ENCODE measurements around the gene IRF6.

Gene IRF6

DNA sequence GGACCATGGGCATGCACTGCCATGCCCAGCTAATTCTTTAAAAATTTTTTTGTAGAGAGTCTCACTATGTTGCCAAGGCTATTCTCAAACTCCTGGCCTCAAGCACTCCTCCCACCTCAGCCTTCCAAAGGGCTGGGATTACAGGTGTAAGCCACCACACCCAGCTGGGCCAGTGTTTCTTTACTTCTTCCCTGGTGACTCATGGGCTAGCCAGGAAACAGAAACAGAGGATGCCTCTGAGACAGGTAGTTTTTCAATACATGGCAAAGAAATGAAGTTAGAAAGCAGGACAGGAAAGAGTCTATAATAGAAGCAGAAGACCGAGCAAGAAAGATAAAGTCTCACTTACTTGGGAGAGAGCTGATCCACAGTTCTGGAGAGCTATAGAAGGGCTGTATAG, 14.0 kb downstream of the IRF6 start:
- 45% methylated on average over 1 of the region's 1 CpG for WGBS (ENCODE audit: insufficient coverage)
- no peak overlapping the region for H3K4me3 ChIP-seq (ENCODE audit: control insufficient read depth in 1 of 7, extremely low read depth in 1 of 7, insufficient read depth in 4 of 7, low read depth in 2 of 7, low read length in 6 of 7)
- POLR2A ChIA-PET, result interaction anchor here (0.6 kb wide), 1 partner anchor 1131 kb away, joined by 3 read pairs; no protein-coding TSS in a partner anchor
- no peaks in the 10 kb centered on the region for H3K9me3 ChIP-seq (ENCODE audit: control extremely low read depth in 1 of 5, control insufficient read depth in 4 of 5, insufficient read depth in 2 of 5, low read depth in 1 of 5, low read length in 4 of 5)
- no peak for DNase-seq
- no peaks in the 10 kb centered on the region for H3K36me3 ChIP-seq (ENCODE audit: control insufficient read depth in 4 of 4, insufficient read depth in 4 of 4, low read length in 3 of 4)
- CTCF ChIA-PET, result no interaction called here
- no peak overlapping the region for H3K27ac ChIP-seq (ENCODE audit: insufficient read depth in 1 of 2, low read depth in 1 of 2, low read length in 2 of 2, poor library complexity in 1 of 2, severe bottlenecking in 2 of 2)
- no peaks in the 10 kb centered on the region for H3K4me1 ChIP-seq (ENCODE audit: control extremely low read depth in 1 of 4, control insufficient read depth in 4 of 4, insufficient read depth in 4 of 4, low read length in 3 of 4)
- H3K27me3 ChIP-seq (replicated peaks in 2 of 5; ENCODE audit: control insufficient read depth in 4 of 5, insufficient read depth in 5 of 5, low read length in 4 of 5), result peaks cover 0 to 7% (median 0%) of the 10 kb centered on the region in 5 experiments

DNA sequence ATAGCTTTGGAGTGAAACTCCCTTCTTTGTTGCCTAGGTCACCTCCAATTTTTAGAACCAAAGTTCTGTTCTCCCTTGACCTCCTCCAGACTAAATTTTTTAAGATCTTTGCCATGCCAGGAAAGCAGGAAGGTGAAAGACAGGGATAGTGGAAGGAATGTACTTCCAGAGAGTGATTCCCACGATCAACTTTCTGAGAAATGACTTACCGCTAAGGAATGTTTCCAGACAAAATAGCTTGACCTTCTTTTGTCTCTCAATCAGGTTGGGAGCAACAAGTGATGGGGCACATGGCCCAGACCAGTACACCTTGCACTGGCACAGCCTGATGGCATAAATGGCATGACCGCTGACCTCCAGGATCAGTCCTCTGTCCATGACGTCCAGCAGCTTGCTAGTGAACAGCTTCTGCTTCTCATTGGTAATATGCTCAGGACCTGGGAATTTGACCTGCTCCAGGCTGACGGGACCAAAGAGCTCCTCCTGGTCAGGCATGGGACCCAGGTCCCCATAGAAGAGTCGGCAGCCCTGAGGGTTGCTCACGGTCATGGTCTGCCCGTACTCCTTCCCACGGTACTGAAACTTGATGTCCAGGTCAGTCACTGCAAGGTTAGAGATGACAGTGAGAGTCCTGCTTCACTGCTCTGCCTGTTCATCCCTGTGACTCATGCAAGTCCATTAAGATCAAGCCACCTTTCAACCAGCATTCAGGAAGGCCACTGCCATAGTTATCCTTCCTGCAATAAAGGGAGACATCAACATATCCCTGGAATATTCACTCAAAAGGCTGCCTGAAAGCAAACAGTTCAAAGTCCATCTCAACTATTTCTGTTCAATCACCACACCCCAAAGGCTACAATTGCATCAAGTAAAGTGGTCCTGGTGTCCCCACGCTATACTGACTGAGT, 15.4 kb downstream of the IRF6 start:
- no peaks in the 10 kb centered on the region for H3K4me1 ChIP-seq (ENCODE audit: control extremely low read depth in 1 of 4, control insufficient read depth in 4 of 4, insufficient read depth in 4 of 4, low read length in 3 of 4)
- WGBS (ENCODE audit: insufficient coverage), result 100% methylated on average over 9 of the region's 10 CpGs
- no peak overlapping the region for H3K4me3 ChIP-seq (ENCODE audit: control insufficient read depth in 1 of 7, extremely low read depth in 1 of 7, insufficient read depth in 4 of 7, low read depth in 2 of 7, low read length in 6 of 7)
- CTCF ChIA-PET, result interaction anchor here (0.5 to 1.7 kb wide), 3 partner anchors 10 to 1568 kb away, joined by 3 to 6 read pairs (median 3); no protein-coding TSS in a partner anchor
- no peak for DNase-seq
- H3K27ac ChIP-seq (ENCODE audit: insufficient read depth in 1 of 2, low read depth in 1 of 2, low read length in 2 of 2, poor library complexity in 1 of 2, severe bottlenecking in 2 of 2), result no peak overlapping the region
- no peaks in the 10 kb centered on the region for H3K9me3 ChIP-seq (ENCODE audit: control extremely low read depth in 1 of 5, control insufficient read depth in 4 of 5, insufficient read depth in 2 of 5, low read depth in 1 of 5, low read length in 4 of 5)
- POLR2A ChIA-PET, result no interaction called here
- no peaks in the 10 kb centered on the region for H3K36me3 ChIP-seq (ENCODE audit: control insufficient read depth in 4 of 4, insufficient read depth in 4 of 4, low read length in 3 of 4)
- peaks cover 0 to 7% (median 0%) of the 10 kb centered on the region in 5 experiments for H3K27me3 ChIP-seq (replicated peaks in 2 of 5; ENCODE audit: control insufficient read depth in 4 of 5, insufficient read depth in 5 of 5, low read length in 4 of 5)

- H3K4me1 ChIP-seq (ENCODE audit: control extremely low read depth in 1 of 4, control insufficient read depth in 4 of 4, insufficient read depth in 4 of 4, low read length in 3 of 4), result peaks cover 0 to 7% (median 3%) of the 10 kb centered on the region in 4 experiments
- DNase-seq, result no peak
- ChIA-PET CTCF (interaction anchor here (0.6 kb wide), 1 partner anchor 43 kb away, joined by 3 read pairs; no protein-coding TSS in a partner anchor), POLR2A (no interaction called here)
- 89% methylated on average over 1 of the region's 1 CpG for WGBS (ENCODE audit: insufficient coverage)
- H3K27ac ChIP-seq (ENCODE audit: insufficient read depth in 1 of 2, low read depth in 1 of 2, low read length in 2 of 2, poor library complexity in 1 of 2, severe bottlenecking in 2 of 2), result no peak overlapping the region
- no peak overlapping the region for H3K4me3 ChIP-seq (ENCODE audit: control insufficient read depth in 1 of 7, extremely low read depth in 1 of 7, insufficient read depth in 4 of 7, low read depth in 2 of 7, low read length in 6 of 7)
- no peaks in the 10 kb centered on the region for H3K9me3 ChIP-seq (ENCODE audit: control extremely low read depth in 1 of 5, control insufficient read depth in 4 of 5, insufficient read depth in 2 of 5, low read depth in 1 of 5, low read length in 4 of 5)
- peaks cover 0 to 7% (median 0%) of the 10 kb centered on the region in 5 experiments for H3K27me3 ChIP-seq (replicated peaks in 2 of 5; ENCODE audit: control insufficient read depth in 4 of 5, insufficient read depth in 5 of 5, low read length in 4 of 5)
- no peaks in the 10 kb centered on the region for H3K36me3 ChIP-seq (ENCODE audit: control insufficient read depth in 4 of 4, insufficient read depth in 4 of 4, low read length in 3 of 4)
Measured at GRCh38 chr1:209789245-209789644, 16.7 kb downstream of the IRF6 start.

GRCh38 chr1:209787551-209787950, 18.4 kb downstream of the IRF6 start:
- POLR2A ChIA-PET, result no interaction called here
- DNase-seq, result peak in 1 of 3 donors; percentile 14
- Histone ChIP-seq H3K4me1 (ENCODE audit: control extremely low read depth in 1 of 4, control insufficient read depth in 4 of 4, insufficient read depth in 4 of 4, low read length in 3 of 4) (peaks cover 6 to 18% (median 11%) of the 10 kb centered on the region in 4 experiments), H3K9me3 (ENCODE audit: control extremely low read depth in 1 of 5, control insufficient read depth in 4 of 5, insufficient read depth in 2 of 5, low read depth in 1 of 5, low read length in 4 of 5) (no peaks in the 10 kb centered on the region), H3K27ac (ENCODE audit: insufficient read depth in 1 of 2, low read depth in 1 of 2, low read length in 2 of 2, poor library complexity in 1 of 2, severe bottlenecking in 2 of 2) (no peak overlapping the region), H3K27me3 (replicated peaks in 2 of 5; ENCODE audit: control insufficient read depth in 4 of 5, insufficient read depth in 5 of 5, low read length in 4 of 5) (peaks cover 0 to 7% (median 0%) of the 10 kb centered on the region in 5 experiments), H3K4me3 (ENCODE audit: control insufficient read depth in 1 of 7, extremely low read depth in 1 of 7, insufficient read depth in 4 of 7, low read depth in 2 of 7, low read length in 6 of 7) (no peak overlapping the region), H3K36me3 (ENCODE audit: control insufficient read depth in 4 of 4, insufficient read depth in 4 of 4, low read length in 3 of 4) (peaks cover 0 to 7% (median 3%) of the 10 kb centered on the region in 4 experiments)
- WGBS (ENCODE audit: insufficient coverage), result 83% methylated on average over 1 of the region's 2 CpGs
- CTCF ChIA-PET, result interaction anchor here (0.7 to 1.4 kb wide), 4 partner anchors 13 to 43 kb away, joined by 3 read pairs; partner anchors contain the start of gene IRF6

GRCh38 chr1:209786146-209786545, 19.8 kb downstream of the IRF6 start:
- peaks cover 0 to 5% (median 0%) of the 10 kb centered on the region in 5 experiments for H3K27me3 ChIP-seq (replicated peaks in 2 of 5; ENCODE audit: control insufficient read depth in 4 of 5, insufficient read depth in 5 of 5, low read length in 4 of 5)
- peak in 1 of 3 donors; percentile 42 for DNase-seq
- no peak overlapping the region for H3K4me3 ChIP-seq (ENCODE audit: control insufficient read depth in 1 of 7, extremely low read depth in 1 of 7, insufficient read depth in 4 of 7, low read depth in 2 of 7, low read length in 6 of 7)
- H3K27ac ChIP-seq (ENCODE audit: insufficient read depth in 1 of 2, low read depth in 1 of 2, low read length in 2 of 2, poor library complexity in 1 of 2, severe bottlenecking in 2 of 2), result no peak overlapping the region
- WGBS (ENCODE audit: insufficient coverage), result 59% methylated on average over 2 of the region's 4 CpGs
- H3K36me3 ChIP-seq (ENCODE audit: control insufficient read depth in 4 of 4, insufficient read depth in 4 of 4, low read length in 3 of 4), result peaks cover 2 to 19% (median 10%) of the 10 kb centered on the region in 4 experiments
- no peaks in the 10 kb centered on the region for H3K9me3 ChIP-seq (ENCODE audit: control extremely low read depth in 1 of 5, control insufficient read depth in 4 of 5, insufficient read depth in 2 of 5, low read depth in 1 of 5, low read length in 4 of 5)
- peaks cover 6 to 18% (median 11%) of the 10 kb centered on the region in 4 experiments for H3K4me1 ChIP-seq (ENCODE audit: control extremely low read depth in 1 of 4, control insufficient read depth in 4 of 4, insufficient read depth in 4 of 4, low read length in 3 of 4)
- POLR2A ChIA-PET, result no interaction called here
- CTCF ChIA-PET, result interaction anchor here (0.7 kb wide), 1 partner anchor 37 kb away, joined by 3 read pairs; no protein-coding TSS in a partner anchor

GRCh38 chr1:209785592-209785991, 20.4 kb downstream of the IRF6 start:
- no peaks in the 10 kb centered on the region for H3K9me3 ChIP-seq (ENCODE audit: control extremely low read depth in 1 of 5, control insufficient read depth in 4 of 5, insufficient read depth in 2 of 5, low read depth in 1 of 5, low read length in 4 of 5)
- DNase-seq, result no peak
- peaks cover 6 to 18% (median 11%) of the 10 kb centered on the region in 4 experiments for H3K4me1 ChIP-seq (ENCODE audit: control extremely low read depth in 1 of 4, control insufficient read depth in 4 of 4, insufficient read depth in 4 of 4, low read length in 3 of 4)
- H3K27me3 ChIP-seq (replicated peaks in 2 of 5; ENCODE audit: control insufficient read depth in 4 of 5, insufficient read depth in 5 of 5, low read length in 4 of 5), result peaks cover 0 to 5% (median 0%) of the 10 kb centered on the region in 5 experiments
- WGBS (ENCODE audit: insufficient coverage), result 100% methylated on average over 2 of the region's 4 CpGs
- CTCF ChIA-PET, result interaction anchor here (1.3 to 1.6 kb wide), 3 partner anchors 16 to 42 kb away, joined by 3 to 4 read pairs (median 3); partner anchors contain the start of gene UTP25
- POLR2A ChIA-PET, result no interaction called here
- no peak overlapping the region for H3K27ac ChIP-seq (ENCODE audit: insufficient read depth in 1 of 2, low read depth in 1 of 2, low read length in 2 of 2, poor library complexity in 1 of 2, severe bottlenecking in 2 of 2)
- H3K36me3 ChIP-seq (ENCODE audit: control insufficient read depth in 4 of 4, insufficient read depth in 4 of 4, low read length in 3 of 4), result peaks cover 2 to 24% (median 13%) of the 10 kb centered on the region in 4 experiments
- no peak overlapping the region for H3K4me3 ChIP-seq (ENCODE audit: control insufficient read depth in 1 of 7, extremely low read depth in 1 of 7, insufficient read depth in 4 of 7, low read depth in 2 of 7, low read length in 6 of 7)

All from common myeloid progenitor, CD34-positive (primary cell).